Activated T-cell treated with anti-CD3 and anti-CD28 coated beads, Interleukin-2, amount 50 U/mL, for 24 hours (primary cell): Measurements from ENCODE around the gene CD38.

ENCODE experiments used
- DNase-seq: peaks from one replicate; pipeline ENCODE4 v3.0.0-alpha.2; 2020
- H3K27ac Mint-ChIP-seq: 2 replicates; pipeline ENCODE4 v1.8.0; 2020; ENCODE audit warnings: mild to moderate bottlenecking, mixed read lengths
- H3K27me3 Mint-ChIP-seq: 2 replicates; pipeline ENCODE4 v1.8.0; 2020; ENCODE audit warnings: mixed read lengths
- H3K36me3 Mint-ChIP-seq: 2 replicates; pipeline ENCODE4 v1.8.0; 2020; ENCODE audit warnings: low read depth, mixed read lengths
- H3K4me1 Mint-ChIP-seq: 2 replicates; pipeline ENCODE4 v1.8.0; 2020; ENCODE audit warnings: low read depth, mixed read lengths
- H3K4me3 Mint-ChIP-seq: 2 replicates; pipeline ENCODE4 v1.8.0; 2020; ENCODE audit warnings: mild to moderate bottlenecking, moderate library complexity, mixed read lengths
- H3K9me3 Mint-ChIP-seq: 2 replicates; pipeline ENCODE4 v1.8.0; 2020; ENCODE audit warnings: mixed read lengths

The CD38 gene

GRCh38 chr4:15882675-15883086 is 104.6 kb downstream of the CD38 start:
- H3K4me3 Mint-ChIP-seq = no peak overlapping the region
- DNase-seq = peak; percentile 48

GRCh38 chr4:15883610-15884243 is 105.6 kb downstream of the CD38 start:
- DNase-seq = no peak
- H3K36me3 Mint-ChIP-seq = no peaks in the 10 kb centered on the region
- peaks cover 2% of the 10 kb centered on the region for H3K27me3 Mint-ChIP-seq
- no peaks in the 10 kb centered on the region for H3K9me3 Mint-ChIP-seq
- H3K4me1 Mint-ChIP-seq = peaks cover 4% of the 10 kb centered on the region
- H3K4me3 Mint-ChIP-seq = no peak overlapping the region
- H3K27ac Mint-ChIP-seq = no peak overlapping the region

More at GRCh38 chr4:15882675-15883086, 104.6 kb downstream of the CD38 start:
- Mint-ChIP-seq H3K27me3 (peaks cover 2% of the 10 kb centered on the region), H3K4me1 (no peaks in the 10 kb centered on the region), H3K9me3 (peaks cover 7% of the 10 kb centered on the region), H3K27ac (no peak overlapping the region), H3K36me3 (no peaks in the 10 kb centered on the region)

- H3K27me3 Mint-ChIP-seq = peaks cover 2% of the 10 kb centered on the region
- H3K9me3 Mint-ChIP-seq = no peaks in the 10 kb centered on the region
- H3K27ac Mint-ChIP-seq = no peak overlapping the region
- no peaks in the 10 kb centered on the region for H3K36me3 Mint-ChIP-seq
- no peak for DNase-seq
- H3K4me1 Mint-ChIP-seq = peaks cover 4% of the 10 kb centered on the region
- H3K4me3 Mint-ChIP-seq = no peak overlapping the region
Observed at GRCh38 chr4:15884666-15885065, 106.5 kb downstream of the CD38 start.

GRCh38 chr4:15885422-15885821 is 107.3 kb downstream of the CD38 start:
- H3K4me3 Mint-ChIP-seq = no peak overlapping the region
- peaks cover 4% of the 10 kb centered on the region for H3K4me1 Mint-ChIP-seq
- H3K36me3 Mint-ChIP-seq = no peaks in the 10 kb centered on the region
- H3K27me3 Mint-ChIP-seq = peaks cover 2% of the 10 kb centered on the region
- no peaks in the 10 kb centered on the region for H3K9me3 Mint-ChIP-seq
- H3K27ac Mint-ChIP-seq = no peak overlapping the region
- no peak for DNase-seq

- H3K9me3 Mint-ChIP-seq = no peaks in the 10 kb centered on the region
Observed at GRCh38 chr4:15888515-15888914, 110.4 kb downstream of the CD38 start.

GRCh38 chr4:15890246-15890829 is 112.2 kb downstream of the CD38 start:
- H3K27me3 Mint-ChIP-seq = peaks cover 18% of the 10 kb centered on the region

More at GRCh38 chr4:15888515-15888914, 110.4 kb downstream of the CD38 start:
- no peaks in the 10 kb centered on the region for H3K36me3 Mint-ChIP-seq
- peaks cover 10% of the 10 kb centered on the region for H3K27me3 Mint-ChIP-seq
- H3K4me1 Mint-ChIP-seq = peaks cover 4% of the 10 kb centered on the region
- no peak overlapping the region for H3K27ac Mint-ChIP-seq
- no peak for DNase-seq
- H3K4me3 Mint-ChIP-seq = no peak overlapping the region

GRCh38 chr4:15891312-15891711 is 113.2 kb downstream of the CD38 start:
- no peak for DNase-seq
- Mint-ChIP-seq H3K36me3 (no peaks in the 10 kb centered on the region), H3K27me3 (peaks cover 23% of the 10 kb centered on the region), H3K27ac (no peak overlapping the region), H3K4me3 (no peak overlapping the region), H3K9me3 (no peaks in the 10 kb centered on the region), H3K4me1 (peaks cover 4% of the 10 kb centered on the region)

More at GRCh38 chr4:15890246-15890829, 112.2 kb downstream of the CD38 start:
- H3K4me3 Mint-ChIP-seq = no peak overlapping the region
- peaks cover 4% of the 10 kb centered on the region for H3K4me1 Mint-ChIP-seq
- no peak overlapping the region for H3K27ac Mint-ChIP-seq
- no peaks in the 10 kb centered on the region for H3K36me3 Mint-ChIP-seq
- no peaks in the 10 kb centered on the region for H3K9me3 Mint-ChIP-seq
- no peak for DNase-seq

GRCh38 chr4:15893962-15894361 is 115.8 kb downstream of the CD38 start:
- peaks cover 39% of the 10 kb centered on the region for H3K27me3 Mint-ChIP-seq
- no peak for DNase-seq
- H3K9me3 Mint-ChIP-seq = no peaks in the 10 kb centered on the region
- H3K4me3 Mint-ChIP-seq = no peak overlapping the region
- H3K4me1 Mint-ChIP-seq = no peaks in the 10 kb centered on the region
- H3K27ac Mint-ChIP-seq = no peak overlapping the region
- H3K36me3 Mint-ChIP-seq = no peaks in the 10 kb centered on the region

- no peak overlapping the region for H3K4me3 Mint-ChIP-seq
- no peaks in the 10 kb centered on the region for H3K36me3 Mint-ChIP-seq
- no peak overlapping the region for H3K27ac Mint-ChIP-seq
- no peaks in the 10 kb centered on the region for H3K4me1 Mint-ChIP-seq
- no peaks in the 10 kb centered on the region for H3K9me3 Mint-ChIP-seq
- peaks cover 42% of the 10 kb centered on the region for H3K27me3 Mint-ChIP-seq
- no peak for DNase-seq
Observed at GRCh38 chr4:15894393-15894792, 116.3 kb downstream of the CD38 start.

- DNase-seq = no peak
- no peaks in the 10 kb centered on the region for H3K36me3 Mint-ChIP-seq
- H3K27ac Mint-ChIP-seq = no peak overlapping the region
- no peak overlapping the region for H3K4me3 Mint-ChIP-seq
- no peaks in the 10 kb centered on the region for H3K9me3 Mint-ChIP-seq
- H3K27me3 Mint-ChIP-seq = peaks cover 49% of the 10 kb centered on the region
- no peaks in the 10 kb centered on the region for H3K4me1 Mint-ChIP-seq
Observed at GRCh38 chr4:15894921-15895916, 117.1 kb downstream of the CD38 start.

GRCh38 chr4:15897577-15897976 is 119.4 kb downstream of the CD38 start:
- Mint-ChIP-seq H3K9me3 (no peaks in the 10 kb centered on the region), H3K27me3 (peaks cover 52% of the 10 kb centered on the region), H3K36me3 (no peaks in the 10 kb centered on the region), H3K4me3 (no peak overlapping the region), H3K4me1 (peaks cover 11% of the 10 kb centered on the region), H3K27ac (no peak overlapping the region)
- DNase-seq = no peak

GRCh38 chr4:15898902-15899301 is 120.8 kb downstream of the CD38 start:
- H3K4me3 Mint-ChIP-seq = no peak overlapping the region
- H3K36me3 Mint-ChIP-seq = no peaks in the 10 kb centered on the region
- no peak for DNase-seq
- H3K27me3 Mint-ChIP-seq = peaks cover 59% of the 10 kb centered on the region
- peaks cover 17% of the 10 kb centered on the region for H3K4me1 Mint-ChIP-seq
- no peaks in the 10 kb centered on the region for H3K9me3 Mint-ChIP-seq
- no peak overlapping the region for H3K27ac Mint-ChIP-seq

- Mint-ChIP-seq H3K27me3 (peaks cover 61% of the 10 kb centered on the region), H3K27ac (no peak overlapping the region)
Observed at GRCh38 chr4:15899511-15899910, 121.4 kb downstream of the CD38 start.

GRCh38 chr4:15901007-15901406 is 122.9 kb downstream of the CD38 start:
- Mint-ChIP-seq H3K4me3 (no peak overlapping the region), H3K9me3 (peaks cover 6% of the 10 kb centered on the region), H3K4me1 (peaks cover 17% of the 10 kb centered on the region), H3K36me3 (no peaks in the 10 kb centered on the region), H3K27ac (no peak overlapping the region), H3K27me3 (peaks cover 65% of the 10 kb centered on the region)
- no peak for DNase-seq

More at GRCh38 chr4:15899511-15899910, 121.4 kb downstream of the CD38 start:
- Mint-ChIP-seq H3K4me3 (no peak overlapping the region), H3K36me3 (no peaks in the 10 kb centered on the region), H3K4me1 (peaks cover 17% of the 10 kb centered on the region), H3K9me3 (peaks cover 3% of the 10 kb centered on the region)
- no peak for DNase-seq
